ENCODE results near the gene MADCAM1.

MADCAM1 gene

DNA sequence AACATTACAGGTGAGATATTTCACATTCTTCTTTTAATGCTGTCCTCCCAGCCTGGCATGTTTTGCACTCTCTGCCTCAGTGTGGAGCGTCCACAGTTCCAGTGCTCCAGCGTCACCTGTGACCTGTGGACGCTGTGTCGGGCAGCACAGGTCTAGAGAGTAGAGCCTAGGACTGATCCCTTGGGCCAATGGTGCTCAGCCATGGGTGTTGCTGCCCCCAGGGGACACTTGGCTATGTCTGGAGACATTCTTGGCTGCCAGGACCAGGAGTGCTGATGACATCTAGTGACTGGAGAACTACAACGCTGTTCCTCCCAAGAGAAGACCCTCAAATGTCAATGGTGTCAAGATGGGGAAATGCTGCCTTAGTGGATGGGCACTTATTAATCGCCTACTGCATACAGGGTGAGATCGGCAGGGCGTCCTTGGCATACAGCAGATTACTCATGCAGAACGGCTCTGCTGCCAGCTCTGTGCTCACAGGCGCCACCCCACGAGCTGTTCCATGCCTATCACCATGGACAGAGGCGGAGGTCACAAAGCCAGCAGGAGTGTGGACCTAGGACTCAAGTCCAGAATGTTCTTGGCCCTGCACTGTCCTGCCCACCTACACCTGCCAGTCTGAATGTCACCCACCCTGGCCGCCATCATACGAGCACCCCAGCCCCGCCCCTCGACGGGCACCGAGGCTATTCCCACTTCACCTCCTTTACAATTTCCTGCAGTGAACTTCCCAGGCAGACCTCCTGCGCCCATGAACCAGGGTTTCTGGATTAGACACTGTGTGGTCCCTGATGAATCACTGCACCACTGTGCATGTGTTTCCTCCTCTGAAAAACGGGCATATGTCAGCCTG, 13.9 kb upstream of the MADCAM1 start:
- Histone ChIP-seq H2AFZ (ENCODE audit: low read length) (no peak overlapping the region), H3K27ac (ENCODE audit: low read length) (no peak overlapping the region), H3K4me1 (ENCODE audit: low read length) (no peaks in the 10 kb centered on the region), H3K9me3 (replicated peaks; ENCODE audit: insufficient read depth, low read length) (no peaks in the 10 kb centered on the region), H3K9me2 (replicated peaks; ENCODE audit: insufficient read depth, low read length) (no peaks in the 10 kb centered on the region), H3F3A (ENCODE audit: insufficient read depth, low read length) (no peaks in the 10 kb centered on the region), H3K4me3 (ENCODE audit: low read length) (no peak overlapping the region), H4K20me1 (ENCODE audit: insufficient read depth, low read length) (no peaks in the 10 kb centered on the region), H3K36me3 (replicated peaks; ENCODE audit: insufficient read depth, low read length) (no peaks in the 10 kb centered on the region), H3K27me3 (replicated peaks; ENCODE audit: insufficient read depth, low read length) (peaks cover 57% of the 10 kb centered on the region), H3K79me2 (ENCODE audit: low read length) (no peaks in the 10 kb centered on the region), H3K9ac (ENCODE audit: low read length) (no peak overlapping the region), H3K4me2 (ENCODE audit: low read depth, low read length) (no peak overlapping the region)
- TF ChIP-seq EZH2 (optimal IDR thresholded peaks at IDR 0.05; ENCODE audit: low read depth, low read length): no peak
- TF ChIP-seq EZH2phosphoT487 (IDR thresholded peaks at IDR 0.05; ENCODE audit: low read length): no peak
- no peak for DNase-seq

DNA sequence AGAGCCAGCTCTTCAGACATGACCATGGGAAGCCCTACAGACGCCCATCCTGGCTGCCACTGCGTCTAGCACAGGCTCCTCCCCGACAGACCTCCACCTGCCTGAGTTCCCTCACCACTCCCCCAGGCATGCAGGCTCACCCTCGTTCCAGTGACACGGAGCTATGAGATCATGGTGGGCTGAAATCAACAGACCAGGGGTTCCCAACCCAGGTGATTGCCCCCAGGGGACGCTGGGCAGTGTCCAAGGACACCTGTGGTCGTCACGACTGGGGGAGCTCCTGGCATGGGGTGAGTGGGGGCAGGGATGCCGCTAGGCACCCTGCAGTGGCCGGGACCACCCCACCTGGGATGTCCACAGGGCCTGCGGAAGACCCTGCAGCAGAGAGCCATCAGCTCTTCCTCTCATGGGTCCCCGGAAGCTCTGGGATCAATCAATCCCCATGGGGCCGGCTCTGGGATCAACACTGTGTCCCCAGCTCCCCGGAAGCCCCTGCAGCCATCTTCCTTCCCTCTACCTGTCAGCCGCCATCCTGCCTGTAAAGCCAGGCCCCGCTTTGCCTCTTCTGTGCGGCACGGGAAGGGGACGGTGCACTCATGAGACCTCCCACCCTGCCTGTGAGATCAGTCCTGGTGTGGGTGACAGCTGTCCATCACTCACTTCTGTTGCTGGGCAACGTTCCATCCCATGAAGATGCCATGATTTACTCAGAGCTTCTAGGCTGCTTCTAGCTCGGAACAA, 12.8 kb upstream of the MADCAM1 start:
- peaks cover 52% of the 10 kb centered on the region for H3K27me3 ChIP-seq (replicated peaks; ENCODE audit: insufficient read depth, low read length)
- H3K9me2 ChIP-seq (replicated peaks; ENCODE audit: insufficient read depth, low read length): no peaks in the 10 kb centered on the region
- TF ChIP-seq, protein P1, sequence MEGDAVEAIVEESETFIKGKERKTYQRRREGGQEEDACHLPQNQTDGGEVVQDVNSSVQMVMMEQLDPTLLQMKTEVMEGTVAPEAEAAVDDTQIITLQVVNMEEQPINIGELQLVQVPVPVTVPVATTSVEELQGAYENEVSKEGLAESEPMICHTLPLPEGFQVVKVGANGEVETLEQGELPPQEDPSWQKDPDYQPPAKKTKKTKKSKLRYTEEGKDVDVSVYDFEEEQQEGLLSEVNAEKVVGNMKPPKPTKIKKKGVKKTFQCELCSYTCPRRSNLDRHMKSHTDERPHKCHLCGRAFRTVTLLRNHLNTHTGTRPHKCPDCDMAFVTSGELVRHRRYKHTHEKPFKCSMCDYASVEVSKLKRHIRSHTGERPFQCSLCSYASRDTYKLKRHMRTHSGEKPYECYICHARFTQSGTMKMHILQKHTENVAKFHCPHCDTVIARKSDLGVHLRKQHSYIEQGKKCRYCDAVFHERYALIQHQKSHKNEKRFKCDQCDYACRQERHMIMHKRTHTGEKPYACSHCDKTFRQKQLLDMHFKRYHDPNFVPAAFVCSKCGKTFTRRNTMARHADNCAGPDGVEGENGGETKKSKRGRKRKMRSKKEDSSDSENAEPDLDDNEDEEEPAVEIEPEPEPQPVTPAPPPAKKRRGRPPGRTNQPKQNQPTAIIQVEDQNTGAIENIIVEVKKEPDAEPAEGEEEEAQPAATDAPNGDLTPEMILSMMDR (IDR thresholded peaks at IDR 0.05; ENCODE audit: low read length): no peak
- TF ChIP-seq EZH2 (optimal IDR thresholded peaks at IDR 0.05; ENCODE audit: low read depth, low read length) (no peak), EZH2phosphoT487 (IDR thresholded peaks at IDR 0.05; ENCODE audit: low read length) (no peak)
- H3K36me3 ChIP-seq (replicated peaks; ENCODE audit: insufficient read depth, low read length): no peaks in the 10 kb centered on the region
- H3K79me2 ChIP-seq (ENCODE audit: low read length): no peaks in the 10 kb centered on the region
- H3K4me3 ChIP-seq (ENCODE audit: low read length): no peak overlapping the region
- H3F3A ChIP-seq (ENCODE audit: insufficient read depth, low read length): no peaks in the 10 kb centered on the region
- H4K20me1 ChIP-seq (ENCODE audit: insufficient read depth, low read length): no peaks in the 10 kb centered on the region
- H3K9me3 ChIP-seq (replicated peaks; ENCODE audit: insufficient read depth, low read length): no peaks in the 10 kb centered on the region
- H3K4me2 ChIP-seq (ENCODE audit: low read depth, low read length): no peak overlapping the region
- no peak overlapping the region for H3K27ac ChIP-seq (ENCODE audit: low read length)
- H2AFZ ChIP-seq (ENCODE audit: low read length): no peak overlapping the region
- no peak overlapping the region for H3K9ac ChIP-seq (ENCODE audit: low read length)
- H3K4me1 ChIP-seq (ENCODE audit: low read length): no peaks in the 10 kb centered on the region
- no peak for DNase-seq

DNA sequence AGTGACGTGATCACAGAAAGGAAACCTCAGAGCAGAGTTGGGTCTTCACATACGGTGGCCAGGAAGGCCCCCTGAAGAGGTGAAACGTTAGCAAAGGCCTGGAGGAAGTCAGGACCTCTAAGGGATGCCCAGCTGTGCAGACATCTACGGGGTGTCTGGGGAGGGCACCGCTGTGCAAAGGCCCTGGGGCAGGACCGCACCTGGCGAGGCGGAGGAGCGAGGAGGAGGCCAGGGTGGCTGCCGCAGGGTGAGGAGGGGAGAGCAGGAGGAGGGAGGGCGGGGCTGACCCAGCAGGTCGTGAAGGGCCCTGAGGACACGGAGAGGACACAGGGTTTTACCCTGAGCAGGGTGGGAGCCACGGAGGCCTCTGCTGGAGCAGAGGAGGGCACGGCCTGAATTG, 11.8 kb upstream of the MADCAM1 start:
- Histone ChIP-seq H2AFZ (ENCODE audit: low read length) (no peak overlapping the region), H3K4me2 (ENCODE audit: low read depth, low read length) (no peak overlapping the region), H3K27ac (ENCODE audit: low read length) (no peak overlapping the region), H3K4me3 (ENCODE audit: low read length) (no peak overlapping the region), H3K4me1 (ENCODE audit: low read length) (peaks cover 2% of the 10 kb centered on the region; the same call in 1 of the 2 replicates), H3K36me3 (replicated peaks; ENCODE audit: insufficient read depth, low read length) (no peaks in the 10 kb centered on the region), H3K9me3 (replicated peaks; ENCODE audit: insufficient read depth, low read length) (no peaks in the 10 kb centered on the region), H3K9me2 (replicated peaks; ENCODE audit: insufficient read depth, low read length) (no peaks in the 10 kb centered on the region), H3K79me2 (ENCODE audit: low read length) (no peaks in the 10 kb centered on the region), H3K27me3 (replicated peaks; ENCODE audit: insufficient read depth, low read length) (peaks cover 43% of the 10 kb centered on the region), H3K9ac (ENCODE audit: low read length) (no peak overlapping the region), H3F3A (ENCODE audit: insufficient read depth, low read length) (no peaks in the 10 kb centered on the region), H4K20me1 (ENCODE audit: insufficient read depth, low read length) (no peaks in the 10 kb centered on the region)
- TF ChIP-seq EZH2phosphoT487 (IDR thresholded peaks at IDR 0.05; ENCODE audit: low read length) (no peak), EZH2 (optimal IDR thresholded peaks at IDR 0.05; ENCODE audit: low read depth, low read length) (no peak)
- TF ChIP-seq, protein P1 (IDR thresholded peaks at IDR 0.05; ENCODE audit: low read length): no peak
- DNase-seq: no peak
